Dendritic cell treated with granulocyte-macrophage colony-stimulating factor and Interleukin-4, amounts not matched to agents 40 ng/mL and 50 ng/mL, for 4 days (primary cell): Measurements from ENCODE around the gene ZBTB7C.

Experiments
- H3K27ac Mint-ChIP-seq: one replicate; pipeline ENCODE4 v1.8.0; 2022; ENCODE audit warnings: mild to moderate bottlenecking, mixed read lengths
- H3K27me3 Mint-ChIP-seq: one replicate; pipeline ENCODE4 v1.8.0; 2022; ENCODE audit warnings: mild to moderate bottlenecking, mixed read lengths
- H3K36me3 Mint-ChIP-seq: one replicate; pipeline ENCODE4 v1.8.0; 2022; ENCODE audit warnings: low read depth, mixed read lengths
- H3K4me1 Mint-ChIP-seq: one replicate; pipeline ENCODE4 v1.8.0; 2022; ENCODE audit warnings: low read depth, mixed read lengths
- H3K4me3 Mint-ChIP-seq: one replicate; pipeline ENCODE4 v1.8.0; 2022; ENCODE audit warnings: mild to moderate bottlenecking, moderate library complexity, mixed read lengths
- H3K9me3 Mint-ChIP-seq: one replicate; pipeline ENCODE4 v1.8.0; 2022; ENCODE audit warnings: mixed read lengths
- intact Hi-C: fragments of 100-400 bp; cut with micrococcal nuclease; formaldehyde crosslinking; loops from one replicate; pipeline ENCODE4 v1.15.0; 2022

ZBTB7C gene

DNA sequence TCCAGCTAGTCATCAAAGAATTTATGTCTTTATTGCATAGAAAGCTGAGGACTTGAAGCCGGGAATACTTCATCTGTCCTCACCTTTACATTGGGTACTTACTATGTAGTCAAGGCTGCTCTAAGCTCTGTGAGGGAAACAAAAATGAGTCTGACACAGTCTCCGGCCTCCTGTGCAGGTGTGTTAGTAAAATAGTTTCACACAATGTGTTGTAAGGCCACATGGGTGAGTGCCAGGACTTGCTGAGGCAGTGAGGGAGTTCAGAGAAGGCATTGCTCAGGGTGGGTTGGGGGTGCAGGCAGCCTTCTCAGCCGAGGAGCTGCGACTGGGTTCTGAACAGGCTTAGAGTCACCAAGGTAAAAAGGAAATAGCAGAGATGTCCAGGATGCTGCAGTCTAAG, 424.2 kb downstream of the ZBTB7C start:
- H3K27ac Mint-ChIP-seq = peak overlapping the region; percentile 83
- no peaks in the 10 kb centered on the region for H3K36me3 Mint-ChIP-seq

DNA sequence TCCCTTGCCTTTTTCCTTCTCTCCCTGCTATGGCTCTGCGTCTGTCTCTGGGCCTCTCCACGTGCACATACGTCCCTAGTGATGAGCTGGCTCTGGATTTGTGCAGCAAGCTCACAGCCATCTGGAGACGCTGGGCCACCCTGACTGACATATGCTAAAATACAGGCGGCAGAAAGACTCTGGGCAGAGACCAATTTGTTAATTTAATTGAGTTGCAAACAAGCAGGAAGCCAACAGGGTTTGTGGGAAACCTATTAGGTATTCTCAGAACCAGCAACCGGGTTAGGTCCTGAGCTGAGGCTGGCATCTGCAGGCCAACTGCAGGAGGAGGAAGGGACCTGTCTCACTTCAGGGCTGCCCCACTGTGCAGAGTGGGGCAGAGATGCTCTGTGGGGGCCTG, 425.2 kb downstream of the ZBTB7C start:
- intact Hi-C loops = no loop called here
- H3K27ac Mint-ChIP-seq = no peak overlapping the region
- no peaks in the 10 kb centered on the region for H3K9me3 Mint-ChIP-seq
- peaks cover 52% of the 10 kb centered on the region for H3K4me1 Mint-ChIP-seq
- H3K36me3 Mint-ChIP-seq = no peaks in the 10 kb centered on the region
- H3K27me3 Mint-ChIP-seq = peaks cover 4% of the 10 kb centered on the region
- no peak overlapping the region for H3K4me3 Mint-ChIP-seq

More for the DNA sequence above, 424.2 kb downstream of the ZBTB7C start:
- Mint-ChIP-seq H3K4me3 (no peak overlapping the region), H3K27me3 (no peaks in the 10 kb centered on the region), H3K4me1 (peaks cover 44% of the 10 kb centered on the region), H3K9me3 (no peaks in the 10 kb centered on the region)
- intact Hi-C loops = loop anchor here (5.0 kb wide), 1 partner anchor 53 kb away; the partner anchor contains the start of gene SMAD2

DNA sequence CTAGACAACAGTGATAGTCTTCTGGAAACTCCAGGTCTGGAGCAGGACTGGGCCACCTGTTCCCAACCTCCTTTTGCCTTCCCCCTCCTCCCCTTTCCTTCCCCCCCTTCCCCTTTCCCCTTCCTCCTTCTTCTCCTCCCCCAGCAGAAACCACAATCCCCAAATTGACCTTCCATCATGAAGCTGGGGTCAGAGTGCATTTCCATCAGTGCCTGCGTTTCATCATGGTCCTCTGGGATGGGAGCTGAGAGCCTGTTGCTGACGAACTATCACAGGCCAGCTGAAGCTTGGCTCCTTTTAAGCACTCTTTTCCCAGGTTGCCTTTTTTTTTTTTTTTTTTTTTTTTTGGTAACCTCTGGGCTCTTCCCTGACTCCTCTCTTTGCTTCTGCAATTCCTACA, 426.1 kb downstream of the ZBTB7C start:
- no peaks in the 10 kb centered on the region for H3K9me3 Mint-ChIP-seq
- H3K27me3 Mint-ChIP-seq = peaks cover 4% of the 10 kb centered on the region
- H3K4me3 Mint-ChIP-seq = no peak overlapping the region
- H3K36me3 Mint-ChIP-seq = no peaks in the 10 kb centered on the region
- H3K4me1 Mint-ChIP-seq = peaks cover 52% of the 10 kb centered on the region
- H3K27ac Mint-ChIP-seq = no peak overlapping the region
- intact Hi-C loops = no loop called here

DNA sequence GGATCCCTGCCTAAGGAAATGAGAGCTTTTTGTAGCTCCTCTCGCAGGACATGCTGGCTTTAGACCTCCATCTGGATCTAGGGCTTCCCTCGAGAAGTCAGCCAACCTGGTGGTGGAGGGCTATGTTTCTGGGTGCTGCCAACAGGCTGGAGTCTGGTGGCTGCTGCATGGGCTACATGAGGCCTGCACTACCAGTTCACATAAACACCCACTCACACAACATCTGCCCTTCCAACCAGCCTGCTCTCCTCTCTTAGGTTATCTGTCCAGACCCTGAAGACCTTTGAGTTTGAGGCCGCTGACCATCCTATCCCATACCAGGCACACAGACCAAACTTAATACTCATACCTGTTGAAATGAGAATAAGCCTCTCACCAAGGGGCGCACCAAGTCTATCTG, 427.4 kb downstream of the ZBTB7C start:
- Mint-ChIP-seq H3K27me3 (peaks cover 4% of the 10 kb centered on the region), H3K27ac (peak overlapping the region; percentile 3), H3K36me3 (no peaks in the 10 kb centered on the region), H3K4me3 (no peak overlapping the region), H3K4me1 (peaks cover 44% of the 10 kb centered on the region), H3K9me3 (no peaks in the 10 kb centered on the region)
- intact Hi-C loops = no loop called here

DNA sequence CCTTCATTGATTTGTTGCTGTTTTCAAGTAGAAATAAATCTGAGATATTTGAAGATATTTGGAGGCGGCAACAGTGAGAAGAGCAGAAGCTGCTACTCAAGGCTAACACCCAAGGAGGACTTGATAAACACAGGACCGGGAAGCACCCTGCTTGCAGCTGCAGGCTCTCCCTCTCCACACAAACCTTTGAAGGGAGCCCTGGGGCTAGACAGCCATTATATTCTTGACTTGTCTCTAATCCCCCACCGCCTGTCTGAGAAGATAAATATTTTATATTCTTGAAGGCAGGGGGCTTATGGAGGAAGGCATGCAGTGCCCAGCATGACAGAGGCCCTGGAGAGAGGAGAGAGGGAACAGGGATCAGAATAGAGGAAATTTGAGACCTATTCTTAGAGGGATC, 427.9 kb downstream of the ZBTB7C start:
- Mint-ChIP-seq H3K27me3 (peaks cover 4% of the 10 kb centered on the region), H3K4me1 (peaks cover 40% of the 10 kb centered on the region), H3K27ac (peak overlapping the region; percentile 3), H3K4me3 (no peak overlapping the region), H3K9me3 (no peaks in the 10 kb centered on the region), H3K36me3 (no peaks in the 10 kb centered on the region)
- intact Hi-C loops = no loop called here

DNA sequence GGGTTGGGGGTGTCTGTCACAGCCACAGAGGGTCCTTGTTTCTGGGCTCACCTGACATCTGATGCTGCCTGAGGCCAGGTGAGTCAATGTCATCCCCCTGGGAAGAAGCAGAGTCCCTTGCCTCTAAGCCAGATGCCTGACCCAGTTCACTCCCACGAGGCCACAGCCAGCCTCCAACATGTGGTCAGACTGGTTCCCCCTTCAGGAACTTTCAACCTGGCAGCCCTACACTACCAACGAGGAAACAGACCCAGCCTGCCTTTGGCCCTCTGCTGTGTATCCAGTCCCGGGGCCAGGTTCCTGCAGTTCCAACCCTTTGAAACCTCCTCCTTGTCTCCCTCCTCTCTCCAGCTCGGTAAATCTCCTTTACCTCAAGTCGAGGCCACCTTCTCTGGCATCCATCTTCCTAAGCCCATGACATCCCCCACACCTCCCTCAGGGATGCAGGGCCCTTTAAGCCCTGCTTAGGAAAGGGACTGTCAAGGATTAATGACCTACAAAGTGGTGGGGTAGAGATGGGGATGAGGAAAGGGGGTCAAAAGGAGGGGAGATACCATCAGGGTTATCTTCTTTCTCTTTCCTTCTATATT, 429.5 kb downstream of the ZBTB7C start:
- no peak overlapping the region for H3K4me3 Mint-ChIP-seq
- no peak overlapping the region for H3K27ac Mint-ChIP-seq
- no peaks in the 10 kb centered on the region for H3K9me3 Mint-ChIP-seq
- H3K4me1 Mint-ChIP-seq = peaks cover 25% of the 10 kb centered on the region
- intact Hi-C loops = no loop called here
- H3K27me3 Mint-ChIP-seq = peaks cover 4% of the 10 kb centered on the region
- no peaks in the 10 kb centered on the region for H3K36me3 Mint-ChIP-seq

DNA sequence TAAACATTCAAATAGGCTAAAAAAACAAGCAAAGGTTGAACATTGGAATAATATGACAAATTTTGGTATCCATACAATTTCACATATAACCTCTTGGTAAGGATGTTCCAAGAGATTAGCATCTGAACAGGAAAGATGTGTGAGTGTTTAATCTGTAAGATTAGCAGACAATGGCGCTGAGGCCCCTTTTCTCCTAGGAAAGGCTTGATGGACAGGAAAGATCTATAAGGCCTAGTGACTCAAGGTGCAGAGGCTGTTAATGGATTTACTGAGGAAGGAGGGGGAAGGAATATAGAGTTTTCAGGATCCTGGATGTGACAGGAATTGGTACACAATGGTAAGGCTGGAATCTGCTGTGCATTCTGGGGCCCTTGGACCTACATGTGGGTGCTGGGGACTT, 430.6 kb downstream of the ZBTB7C start:
- Mint-ChIP-seq H3K27ac (no peak overlapping the region), H3K9me3 (no peaks in the 10 kb centered on the region), H3K4me1 (peaks cover 16% of the 10 kb centered on the region), H3K4me3 (no peak overlapping the region), H3K36me3 (no peaks in the 10 kb centered on the region), H3K27me3 (peaks cover 6% of the 10 kb centered on the region)
- intact Hi-C loops = no loop called here

DNA sequence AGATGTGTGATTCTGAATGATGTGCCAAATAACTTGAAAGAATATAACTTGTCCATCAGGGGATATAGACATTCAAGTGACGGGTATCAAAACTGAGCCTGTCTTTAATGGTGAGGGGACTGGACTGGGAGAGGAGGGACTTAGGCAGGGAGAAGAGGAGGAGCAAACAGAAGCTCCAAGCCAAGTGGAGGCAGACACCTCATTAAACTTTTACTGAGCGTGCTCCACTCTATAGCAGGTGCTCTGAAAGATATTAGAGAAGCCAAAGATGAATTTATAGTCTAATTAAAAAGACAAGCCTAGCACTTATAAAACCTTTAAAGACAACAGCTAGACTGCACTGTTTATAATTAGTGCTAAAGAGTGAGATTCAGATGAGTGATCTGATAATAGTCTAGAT, 431.0 kb downstream of the ZBTB7C start:
- Mint-ChIP-seq H3K4me1 (peaks cover 11% of the 10 kb centered on the region), H3K36me3 (no peaks in the 10 kb centered on the region), H3K4me3 (no peak overlapping the region), H3K9me3 (no peaks in the 10 kb centered on the region), H3K27ac (no peak overlapping the region), H3K27me3 (peaks cover 8% of the 10 kb centered on the region)
- intact Hi-C loops = no loop called here
